Measurements from ENCODE around the gene MMP27. TPM values are rescaled to one million over a fixed set of nuclear protein-coding genes. Genes with fewer than 3 reads are reported as not detected.
"Not testable (repeated sequence)": the region's sequence is repeated elsewhere in the genome, so short reads cannot be mapped to it uniquely, and the experiment has no call there.

Gene MMP27
- total RNA-seq, 1 experiment from 2014 or later, result not detected

DNA sequence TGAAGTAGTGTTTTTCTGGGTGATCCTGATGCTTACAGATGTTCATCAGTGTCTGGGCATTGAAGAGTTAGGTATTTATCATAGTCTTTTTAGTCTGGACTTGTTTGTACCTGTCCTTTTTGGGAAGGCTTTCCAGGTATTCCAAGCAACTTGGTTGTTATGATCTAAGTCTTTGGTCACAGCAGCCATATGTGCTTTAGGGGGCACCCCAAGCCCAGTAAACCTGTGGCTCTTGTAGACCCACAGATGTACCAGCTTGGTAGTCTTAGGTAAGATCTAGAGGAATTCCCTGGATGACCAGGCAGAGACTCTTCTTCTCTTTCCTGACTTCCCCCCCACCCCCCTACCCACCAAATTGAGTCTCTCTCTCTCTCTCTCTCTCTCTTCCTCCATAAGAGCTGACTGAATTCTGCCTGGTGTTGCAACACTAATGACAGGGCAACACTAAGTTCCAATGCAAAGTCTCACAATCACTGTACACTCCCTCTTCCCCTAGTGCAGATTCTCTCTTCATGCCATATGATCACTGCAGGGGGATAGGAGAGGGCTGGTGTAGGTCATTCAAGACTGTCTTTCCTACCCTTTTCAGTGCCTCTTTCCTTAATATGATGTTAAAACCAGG is 43.6 kb upstream of the MMP27 start:
- Mint-ChIP-seq H3K36me3 (peaks cover 8% of the 10 kb centered on the region), H3K4me3 (no peak overlapping the region), H3K27me3 (ENCODE audit: low read depth) (no peaks in the 10 kb centered on the region), H3K27ac (no peak overlapping the region), H3K4me1 (peaks cover 42% of the 10 kb centered on the region), H3K9me3 (peaks cover 22% of the 10 kb centered on the region)
- ATAC-seq (peak; percentile 41), DNase-seq (ENCODE audit: low spot score) (no peak)
- TF ChIP-seq PRRX2 (CRISPR knock-in tag; IDR thresholded peaks at IDR 0.05), result no peak
- TF ChIP-seq, protein P1, sequence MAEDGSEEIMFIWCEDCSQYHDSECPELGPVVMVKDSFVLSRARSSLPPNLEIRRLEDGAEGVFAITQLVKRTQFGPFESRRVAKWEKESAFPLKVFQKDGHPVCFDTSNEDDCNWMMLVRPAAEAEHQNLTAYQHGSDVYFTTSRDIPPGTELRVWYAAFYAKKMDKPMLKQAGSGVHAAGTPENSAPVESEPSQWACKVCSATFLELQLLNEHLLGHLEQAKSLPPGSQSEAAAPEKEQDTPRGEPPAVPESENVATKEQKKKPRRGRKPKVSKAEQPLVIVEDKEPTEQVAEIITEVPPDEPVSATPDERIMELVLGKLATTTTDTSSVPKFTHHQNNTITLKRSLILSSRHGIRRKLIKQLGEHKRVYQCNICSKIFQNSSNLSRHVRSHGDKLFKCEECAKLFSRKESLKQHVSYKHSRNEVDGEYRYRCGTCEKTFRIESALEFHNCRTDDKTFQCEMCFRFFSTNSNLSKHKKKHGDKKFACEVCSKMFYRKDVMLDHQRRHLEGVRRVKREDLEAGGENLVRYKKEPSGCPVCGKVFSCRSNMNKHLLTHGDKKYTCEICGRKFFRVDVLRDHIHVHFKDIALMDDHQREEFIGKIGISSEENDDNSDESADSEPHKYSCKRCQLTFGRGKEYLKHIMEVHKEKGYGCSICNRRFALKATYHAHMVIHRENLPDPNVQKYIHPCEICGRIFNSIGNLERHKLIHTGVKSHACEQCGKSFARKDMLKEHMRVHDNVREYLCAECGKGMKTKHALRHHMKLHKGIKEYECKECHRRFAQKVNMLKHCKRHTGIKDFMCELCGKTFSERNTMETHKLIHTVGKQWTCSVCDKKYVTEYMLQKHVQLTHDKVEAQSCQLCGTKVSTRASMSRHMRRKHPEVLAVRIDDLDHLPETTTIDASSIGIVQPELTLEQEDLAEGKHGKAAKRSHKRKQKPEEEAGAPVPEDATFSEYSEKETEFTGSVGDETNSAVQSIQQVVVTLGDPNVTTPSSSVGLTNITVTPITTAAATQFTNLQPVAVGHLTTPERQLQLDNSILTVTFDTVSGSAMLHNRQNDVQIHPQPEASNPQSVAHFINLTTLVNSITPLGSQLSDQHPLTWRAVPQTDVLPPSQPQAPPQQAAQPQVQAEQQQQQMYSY (CRISPR knock-in tag; IDR thresholded peaks at IDR 0.05), result no peak
- TF ChIP-seq, protein P2, sequence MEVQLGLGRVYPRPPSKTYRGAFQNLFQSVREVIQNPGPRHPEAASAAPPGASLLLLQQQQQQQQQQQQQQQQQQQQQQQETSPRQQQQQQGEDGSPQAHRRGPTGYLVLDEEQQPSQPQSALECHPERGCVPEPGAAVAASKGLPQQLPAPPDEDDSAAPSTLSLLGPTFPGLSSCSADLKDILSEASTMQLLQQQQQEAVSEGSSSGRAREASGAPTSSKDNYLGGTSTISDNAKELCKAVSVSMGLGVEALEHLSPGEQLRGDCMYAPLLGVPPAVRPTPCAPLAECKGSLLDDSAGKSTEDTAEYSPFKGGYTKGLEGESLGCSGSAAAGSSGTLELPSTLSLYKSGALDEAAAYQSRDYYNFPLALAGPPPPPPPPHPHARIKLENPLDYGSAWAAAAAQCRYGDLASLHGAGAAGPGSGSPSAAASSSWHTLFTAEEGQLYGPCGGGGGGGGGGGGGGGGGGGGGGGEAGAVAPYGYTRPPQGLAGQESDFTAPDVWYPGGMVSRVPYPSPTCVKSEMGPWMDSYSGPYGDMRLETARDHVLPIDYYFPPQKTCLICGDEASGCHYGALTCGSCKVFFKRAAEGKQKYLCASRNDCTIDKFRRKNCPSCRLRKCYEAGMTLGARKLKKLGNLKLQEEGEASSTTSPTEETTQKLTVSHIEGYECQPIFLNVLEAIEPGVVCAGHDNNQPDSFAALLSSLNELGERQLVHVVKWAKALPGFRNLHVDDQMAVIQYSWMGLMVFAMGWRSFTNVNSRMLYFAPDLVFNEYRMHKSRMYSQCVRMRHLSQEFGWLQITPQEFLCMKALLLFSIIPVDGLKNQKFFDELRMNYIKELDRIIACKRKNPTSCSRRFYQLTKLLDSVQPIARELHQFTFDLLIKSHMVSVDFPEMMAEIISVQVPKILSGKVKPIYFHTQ (CRISPR knock-in tag; IDR thresholded peaks at IDR 0.05), result no peak
- TF ChIP-seq NR3C1 (CRISPR knock-in tag; conservative IDR thresholded peaks at IDR 0.05; ENCODE audit: low read depth), result no peak
- TF ChIP-seq JAZF1 (CRISPR knock-in tag; IDR thresholded peaks at IDR 0.05), result no peak
- no peak for TF ChIP-seq MYBL2 (CRISPR knock-in tag; IDR thresholded peaks at IDR 0.05)
- TF ChIP-seq, protein P3, sequence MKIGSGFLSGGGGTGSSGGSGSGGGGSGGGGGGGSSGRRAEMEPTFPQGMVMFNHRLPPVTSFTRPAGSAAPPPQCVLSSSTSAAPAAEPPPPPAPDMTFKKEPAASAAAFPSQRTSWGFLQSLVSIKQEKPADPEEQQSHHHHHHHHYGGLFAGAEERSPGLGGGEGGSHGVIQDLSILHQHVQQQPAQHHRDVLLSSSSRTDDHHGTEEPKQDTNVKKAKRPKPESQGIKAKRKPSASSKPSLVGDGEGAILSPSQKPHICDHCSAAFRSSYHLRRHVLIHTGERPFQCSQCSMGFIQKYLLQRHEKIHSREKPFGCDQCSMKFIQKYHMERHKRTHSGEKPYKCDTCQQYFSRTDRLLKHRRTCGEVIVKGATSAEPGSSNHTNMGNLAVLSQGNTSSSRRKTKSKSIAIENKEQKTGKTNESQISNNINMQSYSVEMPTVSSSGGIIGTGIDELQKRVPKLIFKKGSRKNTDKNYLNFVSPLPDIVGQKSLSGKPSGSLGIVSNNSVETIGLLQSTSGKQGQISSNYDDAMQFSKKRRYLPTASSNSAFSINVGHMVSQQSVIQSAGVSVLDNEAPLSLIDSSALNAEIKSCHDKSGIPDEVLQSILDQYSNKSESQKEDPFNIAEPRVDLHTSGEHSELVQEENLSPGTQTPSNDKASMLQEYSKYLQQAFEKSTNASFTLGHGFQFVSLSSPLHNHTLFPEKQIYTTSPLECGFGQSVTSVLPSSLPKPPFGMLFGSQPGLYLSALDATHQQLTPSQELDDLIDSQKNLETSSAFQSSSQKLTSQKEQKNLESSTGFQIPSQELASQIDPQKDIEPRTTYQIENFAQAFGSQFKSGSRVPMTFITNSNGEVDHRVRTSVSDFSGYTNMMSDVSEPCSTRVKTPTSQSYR (CRISPR knock-in tag; IDR thresholded peaks at IDR 0.05), result no peak
- no peak for TF ChIP-seq EMX1 (CRISPR knock-in tag; IDR thresholded peaks at IDR 0.05)
- no peak for TF ChIP-seq FOXJ3 (CRISPR knock-in tag; IDR thresholded peaks at IDR 0.05; ENCODE audit: borderline replicate concordance)
- no peak for TF ChIP-seq GABPB1 (CRISPR knock-in tag; IDR thresholded peaks at IDR 0.05)
- TF ChIP-seq, protein P4, sequence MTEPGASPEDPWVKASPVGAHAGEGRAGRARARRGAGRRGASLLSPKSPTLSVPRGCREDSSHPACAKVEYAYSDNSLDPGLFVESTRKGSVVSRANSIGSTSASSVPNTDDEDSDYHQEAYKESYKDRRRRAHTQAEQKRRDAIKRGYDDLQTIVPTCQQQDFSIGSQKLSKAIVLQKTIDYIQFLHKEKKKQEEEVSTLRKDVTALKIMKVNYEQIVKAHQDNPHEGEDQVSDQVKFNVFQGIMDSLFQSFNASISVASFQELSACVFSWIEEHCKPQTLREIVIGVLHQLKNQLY (CRISPR knock-in tag; IDR thresholded peaks at IDR 0.05), result no peak
- TF ChIP-seq NFE2L1 (CRISPR knock-in tag; IDR thresholded peaks at IDR 0.05), result no peak
- TF ChIP-seq, protein P5, sequence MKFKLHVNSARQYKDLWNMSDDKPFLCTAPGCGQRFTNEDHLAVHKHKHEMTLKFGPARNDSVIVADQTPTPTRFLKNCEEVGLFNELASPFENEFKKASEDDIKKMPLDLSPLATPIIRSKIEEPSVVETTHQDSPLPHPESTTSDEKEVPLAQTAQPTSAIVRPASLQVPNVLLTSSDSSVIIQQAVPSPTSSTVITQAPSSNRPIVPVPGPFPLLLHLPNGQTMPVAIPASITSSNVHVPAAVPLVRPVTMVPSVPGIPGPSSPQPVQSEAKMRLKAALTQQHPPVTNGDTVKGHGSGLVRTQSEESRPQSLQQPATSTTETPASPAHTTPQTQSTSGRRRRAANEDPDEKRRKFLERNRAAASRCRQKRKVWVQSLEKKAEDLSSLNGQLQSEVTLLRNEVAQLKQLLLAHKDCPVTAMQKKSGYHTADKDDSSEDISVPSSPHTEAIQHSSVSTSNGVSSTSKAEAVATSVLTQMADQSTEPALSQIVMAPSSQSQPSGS (CRISPR knock-in tag; IDR thresholded peaks at IDR 0.05; ENCODE audit: borderline replicate concordance, low read depth), result no peak
- no peak for TF ChIP-seq TP53 (CRISPR knock-in tag; IDR thresholded peaks at IDR 0.05)
- no peak for TF ChIP-seq ZNF671 (CRISPR knock-in tag; IDR thresholded peaks at IDR 0.05)
- TF ChIP-seq, protein P6, sequence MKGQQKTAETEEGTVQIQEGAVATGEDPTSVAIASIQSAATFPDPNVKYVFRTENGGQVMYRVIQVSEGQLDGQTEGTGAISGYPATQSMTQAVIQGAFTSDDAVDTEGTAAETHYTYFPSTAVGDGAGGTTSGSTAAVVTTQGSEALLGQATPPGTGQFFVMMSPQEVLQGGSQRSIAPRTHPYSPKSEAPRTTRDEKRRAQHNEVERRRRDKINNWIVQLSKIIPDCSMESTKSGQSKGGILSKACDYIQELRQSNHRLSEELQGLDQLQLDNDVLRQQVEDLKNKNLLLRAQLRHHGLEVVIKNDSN (CRISPR knock-in tag; IDR thresholded peaks at IDR 0.05), result no peak
- TF ChIP-seq, protein P7, sequence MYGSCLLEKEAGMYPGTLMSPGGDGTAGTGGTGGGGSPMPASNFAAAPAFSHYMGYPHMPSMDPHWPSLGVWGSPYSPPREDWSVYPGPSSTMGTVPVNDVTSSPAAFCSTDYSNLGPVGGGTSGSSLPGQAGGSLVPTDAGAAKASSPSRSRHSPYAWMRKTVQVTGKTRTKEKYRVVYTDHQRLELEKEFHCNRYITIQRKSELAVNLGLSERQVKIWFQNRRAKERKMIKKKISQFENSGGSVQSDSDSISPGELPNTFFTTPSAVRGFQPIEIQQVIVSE (CRISPR knock-in tag; IDR thresholded peaks at IDR 0.05; ENCODE audit: borderline replicate concordance), result no peak
- POLR2A ChIA-PET, result no interaction called here
- CTCF ChIA-PET, result no interaction called here

DNA sequence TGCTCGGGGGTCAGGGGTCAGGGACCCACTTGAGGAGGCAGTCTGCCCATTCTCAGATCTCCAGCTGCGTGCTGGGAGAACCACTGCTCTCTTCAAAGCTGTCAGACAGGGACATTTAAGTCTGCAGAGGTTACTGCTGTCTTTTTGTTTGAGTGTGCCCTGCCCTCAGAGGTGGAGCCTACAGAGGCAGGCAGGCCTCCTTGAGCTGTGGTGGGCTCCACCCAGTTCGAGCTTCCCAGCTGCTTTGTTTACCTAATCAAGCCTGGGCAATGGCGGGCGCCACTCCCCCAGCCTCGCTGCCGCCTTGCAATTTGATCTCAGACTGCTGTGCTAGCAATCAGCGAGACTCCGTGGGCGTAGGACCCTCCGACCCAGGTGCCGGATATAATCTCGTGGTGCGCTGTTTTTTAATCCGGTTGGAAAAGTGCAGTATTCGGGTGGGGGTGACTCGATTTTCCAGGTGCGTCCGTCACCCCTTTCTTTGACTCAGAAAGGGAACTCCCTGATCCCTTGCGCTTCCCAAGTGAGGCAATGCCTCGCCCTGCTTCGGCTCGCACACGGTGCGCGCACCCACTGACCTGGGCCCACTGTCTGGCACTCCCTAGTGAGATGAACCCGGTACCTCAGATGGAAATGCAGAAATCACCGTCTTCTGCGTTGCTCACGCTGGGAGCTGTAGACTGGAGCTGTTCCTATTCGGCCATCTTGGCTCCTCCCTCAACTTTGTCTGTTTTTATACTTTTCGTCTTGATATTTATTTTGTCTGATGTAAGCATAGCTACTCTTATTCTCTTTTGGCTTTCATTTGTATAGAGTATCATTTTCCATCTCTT is 41.4 kb upstream of the MMP27 start:
- Mint-ChIP-seq H3K4me3 (peak overlapping the region; percentile 81), H3K36me3 (peaks cover 10% of the 10 kb centered on the region), H3K4me1 (peaks cover 32% of the 10 kb centered on the region), H3K27ac (peak overlapping the region; percentile 92), H3K9me3 (peaks cover 22% of the 10 kb centered on the region)
- CTCF ChIA-PET; H3K27me3 Mint-ChIP-seq (ENCODE audit: low read depth); ATAC-seq; POLR2A ChIA-PET: not testable (repeated sequence)
- peak; percentile 29 for DNase-seq (ENCODE audit: low spot score)
